ENCODE measurements around the gene DGKA.
"Not testable (repeated sequence)": the region's sequence is repeated elsewhere in the genome, so short reads cannot be mapped to it uniquely, and the experiment has no call there.

DGKA gene

DNA sequence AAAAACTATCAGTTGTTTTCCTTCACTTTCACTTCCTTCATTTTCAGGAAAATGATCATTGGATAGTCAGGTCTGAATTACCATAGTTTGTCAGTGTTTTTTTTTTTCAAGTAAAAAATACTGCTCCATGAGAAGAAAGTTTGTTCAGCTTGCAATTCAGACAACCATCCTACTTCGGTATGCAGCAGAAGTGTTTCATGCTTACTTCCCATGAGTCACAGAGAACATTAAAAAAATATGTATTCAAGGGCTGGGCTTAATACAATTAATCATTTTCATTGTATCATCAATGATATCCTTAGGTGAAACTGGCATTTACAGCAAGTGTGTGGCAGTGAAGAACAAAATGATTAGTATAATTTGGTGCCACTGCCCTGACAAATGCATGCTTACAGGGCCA, 24.9 kb upstream of the DGKA start:
- no peak for DNase-seq
- WGBS (ENCODE audit: extremely low coverage, insufficient coverage, low lambda C conversion rate) = no CpG with 5 or more reads among the region's 1 CpG
- H2BK5ac ChIP-seq (ENCODE audit: low read length) = no peak overlapping the region
- H2AK5ac ChIP-seq (ENCODE audit: low read length) = no peak overlapping the region
- H3K4me2 ChIP-seq (ENCODE audit: low read length) = no peak overlapping the region
- no peak overlapping the region for H4K8ac ChIP-seq (ENCODE audit: low read depth, low read length)
- H3K18ac ChIP-seq (ENCODE audit: low read length) = no peak overlapping the region
- peaks cover 2% of the 10 kb centered on the region for H3K36me3 ChIP-seq (ENCODE audit: control insufficient read depth, insufficient read depth, low read length)
- no peaks in the 10 kb centered on the region for H3K27me3 ChIP-seq (ENCODE audit: insufficient read depth, low read length, poor library complexity)
- no peaks in the 10 kb centered on the region for H3K4me1 ChIP-seq (ENCODE audit: control insufficient read depth, low read depth, low read length)
- H3K79me2 ChIP-seq (ENCODE audit: control insufficient read depth, insufficient read depth, low read length) = peaks cover 2% of the 10 kb centered on the region
- no peak overlapping the region for H3K9ac ChIP-seq (ENCODE audit: low read length)
- no peak overlapping the region for H3K23ac ChIP-seq (ENCODE audit: low read length)
- peaks cover 4% of the 10 kb centered on the region for H3K79me1 ChIP-seq (ENCODE audit: low read length)
- H3K4me3 ChIP-seq (ENCODE audit: low read length) = no peak overlapping the region
- H3K27ac ChIP-seq (ENCODE audit: low read depth, low read length) = no peak overlapping the region
- H2BK120ac ChIP-seq (ENCODE audit: low read depth, low read length) = no peak overlapping the region
- no peak overlapping the region for H2BK15ac ChIP-seq (replicated peaks; ENCODE audit: low read depth)
- no peak overlapping the region for H3K4ac ChIP-seq (ENCODE audit: low read depth, low read length)
- H4K5ac ChIP-seq (ENCODE audit: low read length) = no peak overlapping the region
- H3K56ac ChIP-seq (ENCODE audit: low read length) = no peak overlapping the region

DNA sequence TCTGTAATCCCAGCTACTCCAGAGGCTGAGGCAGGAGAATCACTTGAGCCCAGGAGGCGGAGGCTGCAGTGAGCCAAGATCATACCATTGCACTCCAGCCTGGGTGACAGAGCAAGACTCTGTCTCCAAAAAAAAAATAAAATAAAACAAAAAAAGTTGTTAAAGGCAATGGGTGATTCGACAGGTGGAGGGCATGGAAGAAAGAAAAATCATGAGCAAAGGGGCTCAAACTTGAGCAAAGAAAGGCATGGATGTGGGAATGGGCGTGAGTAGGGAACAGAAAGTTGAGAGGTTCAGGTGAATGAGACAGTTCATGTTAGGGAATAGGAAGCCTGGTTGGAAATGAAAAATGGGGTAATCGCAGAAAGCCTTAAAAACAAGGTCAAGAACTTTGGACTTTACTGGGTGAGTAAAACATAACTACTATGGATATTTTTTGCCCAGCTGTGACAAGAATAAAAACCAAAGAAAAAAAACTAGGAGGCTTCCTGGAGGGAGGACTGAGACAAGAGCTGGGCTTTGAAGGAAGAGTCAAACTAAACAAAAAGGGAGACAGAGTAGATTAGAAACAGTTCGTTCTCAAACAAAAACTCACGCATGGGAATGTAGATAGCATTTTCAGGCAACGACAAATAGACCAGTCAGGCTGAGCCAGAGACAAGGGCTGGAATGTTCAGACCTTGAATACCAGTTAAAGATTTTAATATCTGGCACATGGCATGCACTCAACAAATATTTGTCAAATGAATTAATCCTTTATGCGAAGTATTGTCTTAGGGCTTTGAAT, 22.0 kb upstream of the DGKA start:
- H3K18ac ChIP-seq (ENCODE audit: low read length) = no peak overlapping the region
- no peak overlapping the region for H4K5ac ChIP-seq (ENCODE audit: low read length)
- H3K27ac ChIP-seq (ENCODE audit: low read depth, low read length) = peak overlapping the region; percentile 12
- no peaks in the 10 kb centered on the region for H3K4me1 ChIP-seq (ENCODE audit: control insufficient read depth, low read depth, low read length)
- no peak overlapping the region for H3K4ac ChIP-seq (ENCODE audit: low read depth, low read length)
- H3K79me1 ChIP-seq (ENCODE audit: low read length) = peaks cover 8% of the 10 kb centered on the region
- H2BK120ac ChIP-seq (ENCODE audit: low read depth, low read length) = no peak overlapping the region
- no peak overlapping the region for H3K4me2 ChIP-seq (ENCODE audit: low read length)
- H2AK5ac ChIP-seq (ENCODE audit: low read length) = no peak overlapping the region
- H2BK5ac ChIP-seq (ENCODE audit: low read length) = no peak overlapping the region
- no peak overlapping the region for H3K56ac ChIP-seq (ENCODE audit: low read length)
- no peak overlapping the region for H3K4me3 ChIP-seq (ENCODE audit: low read length)
- no peak overlapping the region for H3K9ac ChIP-seq (ENCODE audit: low read length)
- no peak for DNase-seq
- H3K36me3 ChIP-seq (ENCODE audit: control insufficient read depth, insufficient read depth, low read length) = no peaks in the 10 kb centered on the region
- no CpG with 5 or more reads among the region's 8 CpGs for WGBS (ENCODE audit: extremely low coverage, insufficient coverage, low lambda C conversion rate)
- no peaks in the 10 kb centered on the region for H3K27me3 ChIP-seq (ENCODE audit: insufficient read depth, low read length, poor library complexity)
- no peak overlapping the region for H3K23ac ChIP-seq (ENCODE audit: low read length)
- H4K8ac ChIP-seq (ENCODE audit: low read depth, low read length) = peak overlapping the region; percentile 28
- H3K79me2 ChIP-seq (ENCODE audit: control insufficient read depth, insufficient read depth, low read length) = peaks cover 7% of the 10 kb centered on the region
- no peak overlapping the region for H2BK15ac ChIP-seq (replicated peaks; ENCODE audit: low read depth)

DNA sequence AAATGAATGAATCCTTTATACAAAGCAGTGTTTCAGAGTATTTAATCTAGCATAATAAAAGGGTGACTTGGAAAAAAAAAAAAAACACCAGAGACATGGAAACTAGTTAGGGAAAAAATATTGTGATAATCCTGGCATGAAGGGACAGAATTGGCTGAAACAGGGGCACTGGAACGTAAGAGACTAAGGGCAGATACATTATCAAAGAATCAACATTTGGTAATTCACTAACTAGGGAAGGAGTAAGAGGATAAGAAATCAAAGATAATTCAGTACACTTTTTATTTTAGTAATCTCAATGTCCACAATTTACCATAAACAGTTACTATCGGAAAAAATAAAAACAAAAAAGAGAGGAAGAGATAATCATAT, 21.5 kb upstream of the DGKA start:
- peaks cover 9% of the 10 kb centered on the region for H3K79me1 ChIP-seq (ENCODE audit: low read length)
- no peak overlapping the region for H2AK5ac ChIP-seq (ENCODE audit: low read length)
- H3K56ac ChIP-seq (ENCODE audit: low read length) = no peak overlapping the region
- no peaks in the 10 kb centered on the region for H3K36me3 ChIP-seq (ENCODE audit: control insufficient read depth, insufficient read depth, low read length)
- H3K79me2 ChIP-seq (ENCODE audit: control insufficient read depth, insufficient read depth, low read length) = peaks cover 10% of the 10 kb centered on the region
- no peak overlapping the region for H3K4me3 ChIP-seq (ENCODE audit: low read length)
- no peak overlapping the region for H3K27ac ChIP-seq (ENCODE audit: low read depth, low read length)
- H3K4me1 ChIP-seq (ENCODE audit: control insufficient read depth, low read depth, low read length) = no peaks in the 10 kb centered on the region
- no peak overlapping the region for H2BK5ac ChIP-seq (ENCODE audit: low read length)
- no peak overlapping the region for H2BK15ac ChIP-seq (replicated peaks; ENCODE audit: low read depth)
- no peak overlapping the region for H4K5ac ChIP-seq (ENCODE audit: low read length)
- H3K9ac ChIP-seq (ENCODE audit: low read length) = no peak overlapping the region
- H2BK120ac ChIP-seq (ENCODE audit: low read depth, low read length) = no peak overlapping the region
- H3K4me2 ChIP-seq (ENCODE audit: low read length) = no peak overlapping the region
- no peak overlapping the region for H3K23ac ChIP-seq (ENCODE audit: low read length)
- H3K27me3 ChIP-seq (ENCODE audit: insufficient read depth, low read length, poor library complexity) = no peaks in the 10 kb centered on the region
- H3K4ac ChIP-seq (ENCODE audit: low read depth, low read length) = no peak overlapping the region
- no peak overlapping the region for H3K18ac ChIP-seq (ENCODE audit: low read length)
- no peak overlapping the region for H4K8ac ChIP-seq (ENCODE audit: low read depth, low read length)
- DNase-seq = no peak
- WGBS (ENCODE audit: extremely low coverage, insufficient coverage, low lambda C conversion rate) = no CpG with 5 or more reads among the region's 2 CpGs

DNA sequence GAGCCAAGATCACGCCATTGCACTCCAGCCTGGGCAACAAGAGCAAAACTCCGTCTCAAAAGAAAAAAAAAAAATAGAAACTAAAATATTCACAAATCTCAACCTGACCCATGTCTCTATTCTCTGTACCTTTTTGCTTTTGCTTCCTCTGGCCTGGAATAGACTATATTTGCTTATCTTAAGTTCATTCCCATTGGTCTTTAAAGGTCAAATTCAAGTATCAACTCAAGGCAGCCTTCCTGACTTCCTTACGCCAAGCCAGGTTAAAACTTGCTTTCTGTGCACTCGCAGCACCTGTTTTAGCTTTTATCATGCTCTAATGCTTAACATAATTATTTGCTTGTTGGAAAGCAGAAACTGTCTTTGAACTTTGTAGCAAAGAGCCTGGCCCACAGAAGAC, 18.1 kb upstream of the DGKA start:
- Histone ChIP-seq H2AK5ac (ENCODE audit: low read length) (no peak overlapping the region), H3K4me3 (ENCODE audit: low read length) (no peak overlapping the region), H3K36me3 (ENCODE audit: control insufficient read depth, insufficient read depth, low read length) (no peaks in the 10 kb centered on the region), H2BK15ac (replicated peaks; ENCODE audit: low read depth) (no peak overlapping the region), H3K23ac (ENCODE audit: low read length) (no peak overlapping the region), H3K56ac (ENCODE audit: low read length) (no peak overlapping the region), H3K4ac (ENCODE audit: low read depth, low read length) (no peak overlapping the region), H3K27ac (ENCODE audit: low read depth, low read length) (no peak overlapping the region), H4K5ac (ENCODE audit: low read length) (no peak overlapping the region), H3K4me2 (ENCODE audit: low read length) (no peak overlapping the region), H4K8ac (ENCODE audit: low read depth, low read length) (no peak overlapping the region), H3K79me1 (ENCODE audit: low read length) (peaks cover 9% of the 10 kb centered on the region), H3K18ac (ENCODE audit: low read length) (no peak overlapping the region), H2BK120ac (ENCODE audit: low read depth, low read length) (no peak overlapping the region), H3K27me3 (ENCODE audit: insufficient read depth, low read length, poor library complexity) (no peaks in the 10 kb centered on the region), H3K79me2 (ENCODE audit: control insufficient read depth, insufficient read depth, low read length) (peaks cover 22% of the 10 kb centered on the region), H3K4me1 (ENCODE audit: control insufficient read depth, low read depth, low read length) (no peaks in the 10 kb centered on the region), H3K9ac (ENCODE audit: low read length) (no peak overlapping the region), H2BK5ac (ENCODE audit: low read length) (no peak overlapping the region)
- no CpG with 5 or more reads among the region's 4 CpGs for WGBS (ENCODE audit: extremely low coverage, insufficient coverage, low lambda C conversion rate)
- DNase-seq = no peak

DNA sequence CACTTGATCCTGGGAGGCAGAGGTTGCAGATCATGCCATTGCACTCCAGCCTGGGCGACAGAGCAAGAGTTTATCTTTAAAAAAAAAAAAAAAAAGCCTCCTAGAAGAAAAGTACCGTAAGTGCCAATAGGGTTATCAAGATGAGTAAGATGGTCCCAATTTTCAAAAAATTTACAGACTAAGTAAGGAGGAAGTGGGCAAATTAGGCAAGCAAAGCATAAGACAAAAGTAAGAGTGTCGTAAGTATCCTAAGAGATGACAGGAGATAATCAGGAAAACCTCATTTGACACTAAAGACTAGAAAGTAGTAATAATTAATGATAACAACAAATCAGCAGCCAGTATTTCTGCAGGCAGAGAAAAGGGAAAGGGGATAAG, 15.5 kb upstream of the DGKA start:
- no peaks in the 10 kb centered on the region for H3K36me3 ChIP-seq (ENCODE audit: control insufficient read depth, insufficient read depth, low read length)
- no peak for DNase-seq
- no CpG with 5 or more reads among the region's 3 CpGs for WGBS (ENCODE audit: extremely low coverage, insufficient coverage, low lambda C conversion rate)

DNA sequence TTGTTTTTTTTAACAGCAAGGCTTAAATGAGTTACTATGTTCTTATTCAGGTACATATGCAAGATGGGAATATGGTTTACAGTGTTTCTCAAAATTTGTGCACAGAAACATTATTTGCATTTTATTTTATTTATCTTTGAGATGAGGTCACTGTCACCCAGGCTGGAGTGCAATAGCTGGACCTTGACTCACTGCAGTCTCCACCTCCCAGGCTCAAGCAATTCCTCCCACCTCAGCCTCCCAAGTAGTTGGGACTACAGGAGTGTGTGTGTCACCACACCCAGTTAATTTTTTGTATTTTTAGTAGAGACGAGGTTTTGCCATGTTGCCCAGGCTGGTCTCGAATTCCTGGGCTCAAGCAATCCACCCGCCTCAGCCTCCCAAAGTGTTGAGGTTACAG, 11.9 kb upstream of the DGKA start:
- not testable (repeated sequence) for H3K36me3 ChIP-seq (ENCODE audit: control insufficient read depth, insufficient read depth, low read length)

More for the DNA sequence above, 15.5 kb upstream of the DGKA start:
- H3K79me1 ChIP-seq (ENCODE audit: low read length) = peaks cover 5% of the 10 kb centered on the region
- H2BK5ac ChIP-seq (ENCODE audit: low read length) = no peak overlapping the region
- H2AK5ac ChIP-seq (ENCODE audit: low read length) = no peak overlapping the region
- H3K4me2 ChIP-seq (ENCODE audit: low read length) = no peak overlapping the region
- no peak overlapping the region for H3K9ac ChIP-seq (ENCODE audit: low read length)
- no peak overlapping the region for H4K8ac ChIP-seq (ENCODE audit: low read depth, low read length)
- no peak overlapping the region for H3K4me3 ChIP-seq (ENCODE audit: low read length)
- H3K79me2 ChIP-seq (ENCODE audit: control insufficient read depth, insufficient read depth, low read length) = peaks cover 31% of the 10 kb centered on the region
- H3K18ac ChIP-seq (ENCODE audit: low read length) = no peak overlapping the region
- no peak overlapping the region for H4K5ac ChIP-seq (ENCODE audit: low read length)
- H3K56ac ChIP-seq (ENCODE audit: low read length) = no peak overlapping the region
- H2BK15ac ChIP-seq (replicated peaks; ENCODE audit: low read depth) = no peak overlapping the region
- no peaks in the 10 kb centered on the region for H3K27me3 ChIP-seq (ENCODE audit: insufficient read depth, low read length, poor library complexity)
- H2BK120ac ChIP-seq (ENCODE audit: low read depth, low read length) = no peak overlapping the region
- H3K27ac ChIP-seq (ENCODE audit: low read depth, low read length) = no peak overlapping the region
- H3K4me1 ChIP-seq (ENCODE audit: control insufficient read depth, low read depth, low read length) = no peaks in the 10 kb centered on the region
- H3K23ac ChIP-seq (ENCODE audit: low read length) = no peak overlapping the region
- H3K4ac ChIP-seq (ENCODE audit: low read depth, low read length) = no peak overlapping the region

More for the DNA sequence above, 11.9 kb upstream of the DGKA start:
- H2BK15ac ChIP-seq (replicated peaks; ENCODE audit: low read depth); H3K9ac ChIP-seq (ENCODE audit: low read length); H3K56ac ChIP-seq (ENCODE audit: low read length); H2BK5ac ChIP-seq (ENCODE audit: low read length); H3K4ac ChIP-seq (ENCODE audit: low read depth, low read length); DNase-seq; H3K79me1 ChIP-seq (ENCODE audit: low read length); H2BK120ac ChIP-seq (ENCODE audit: low read depth, low read length); H3K27me3 ChIP-seq (ENCODE audit: insufficient read depth, low read length, poor library complexity); H3K4me1 ChIP-seq (ENCODE audit: control insufficient read depth, low read depth, low read length); H4K8ac ChIP-seq (ENCODE audit: low read depth, low read length); H3K27ac ChIP-seq (ENCODE audit: low read depth, low read length); H2AK5ac ChIP-seq (ENCODE audit: low read length); H3K18ac ChIP-seq (ENCODE audit: low read length); H4K5ac ChIP-seq (ENCODE audit: low read length); H3K4me2 ChIP-seq (ENCODE audit: low read length); H3K23ac ChIP-seq (ENCODE audit: low read length); H3K4me3 ChIP-seq (ENCODE audit: low read length): not testable (repeated sequence)
- WGBS (ENCODE audit: extremely low coverage, insufficient coverage, low lambda C conversion rate) = no CpG with 5 or more reads among the region's 3 CpGs
- peaks cover 45% of the 10 kb centered on the region for H3K79me2 ChIP-seq (ENCODE audit: control insufficient read depth, insufficient read depth, low read length)
